HepG2 (cell line): ENCODE measurements around the gene MEIOB. TPM values are rescaled to one million over a fixed set of nuclear protein-coding genes. Genes with fewer than 3 reads are reported as not detected.
A peak's percentile ranks its signal among the peaks of the same experiment; 100 is the strongest.

Experiments
- AKAP8 ChIP-seq: sonication (generic); formaldehyde crosslinking; IDR thresholded peaks from 2 replicates; pipeline ENCODE4 v1.5.1; 2020; ENCODE audit warnings: mild to moderate bottlenecking, missing genetic modification reagents
- ELF3 ChIP-seq: IDR thresholded peaks from 2 replicates; pipeline ENCODE4 v1.6.1; 2016; ENCODE audit warnings: missing genetic modification reagents, missing compliant biosample characterization
- FOXO1 ChIP-seq: sonication (generic); formaldehyde crosslinking; IDR thresholded peaks from 2 replicates; pipeline ENCODE4 v1.4.0; 2020; ENCODE audit warnings: missing genetic modification reagents
- KLF16 ChIP-seq, 2 experiments: sonication (generic) in 1 of 2; formaldehyde crosslinking in 1 of 2; IDR thresholded peaks; 2 replicates each; pipeline versions ENCODE4 v1.6.1 to v1.8.0; 2016 to 2023; ENCODE audit warnings: missing genetic modification reagents in 2 of 2, missing compliant biosample characterization in 1 of 2
- MTF1 ChIP-seq: sonication (generic); formaldehyde crosslinking; IDR thresholded peaks from 2 replicates; pipeline ENCODE4 v1.5.0; 2020; ENCODE audit warnings: missing genetic modification reagents
- MXI1 ChIP-seq: IDR thresholded peaks from 3 replicates; pipeline ENCODE4 v1.6.1; 2012; ENCODE audit warnings: low read depth, low read length, inconsistent platforms, borderline replicate concordance
- ZKSCAN5 ChIP-seq: sonication (generic); formaldehyde crosslinking; IDR thresholded peaks from 2 replicates; pipeline ENCODE4 v1.5.1; 2020; ENCODE audit warnings: mild to moderate bottlenecking, missing genetic modification reagents
- ZNF101 ChIP-seq: sonication (generic); formaldehyde crosslinking; IDR thresholded peaks from 2 replicates; pipeline ENCODE4 v1.4.0; 2020; ENCODE audit warnings: mild to moderate bottlenecking, low read depth, missing genetic modification reagents, borderline replicate concordance
- ZNF326 ChIP-seq: sonication (generic); formaldehyde crosslinking; IDR thresholded peaks from 2 replicates; pipeline ENCODE4 v1.4.0; 2020; ENCODE audit warnings: missing genetic modification reagents, borderline replicate concordance
- ZNF343 ChIP-seq: sonication (generic); formaldehyde crosslinking; IDR thresholded peaks from 2 replicates; pipeline ENCODE4 v1.4.0; 2020; ENCODE audit warnings: mild to moderate bottlenecking, missing genetic modification reagents
- ZNF792 ChIP-seq: IDR thresholded peaks from 2 replicates; pipeline ENCODE4 v1.6.1; 2016
- ZNF879 ChIP-seq: sonication (generic); formaldehyde crosslinking; IDR thresholded peaks from 2 replicates; pipeline ENCODE4 v1.8.1; 2023; ENCODE audit warnings: missing genetic modification reagents
- polyA plus RNA-seq, 8 experiments: library from polyadenylated mRNA; depleted of rRNA in 3 of 8; stranded (reverse) in 7 of 8; unstranded in 1 of 8; fragments of >200 nt; fragmentation: Illumina TruSeq in 4 of 8; extraction: Trizol in 4 of 8; gene quantifications; 2 replicates each; pipeline versions ENCODE4 v1.2.1 to v1.2.3, GENCODE V29; 2011 to 2016; ENCODE audit warnings: low read depth in 4 of 8, missing spikeins in 1 of 8, mixed read lengths in 1 of 8; ENCODE audit not compliant: insufficient read depth in 1 of 8
- total RNA-seq, 5 experiments: library from RNA; depleted of rRNA; stranded (reverse); fragments of >200 nt; fragmentation: Illumina TruSeq; extraction: Trizol; gene quantifications; 2 replicates each; pipeline ENCODE4 v1.2.3, GENCODE V29; 2016; ENCODE audit warnings: low read depth in 1 of 5
- TF ChIP-seq, protein P1 (sequence below): sonication (generic); formaldehyde crosslinking; IDR thresholded peaks from 2 replicates; pipeline ENCODE4 v1.8.0; 2022; ENCODE audit warnings: missing genetic modification reagents, mild to moderate bottlenecking, inconsistent platforms, borderline replicate concordance
- TF ChIP-seq, protein P2 (sequence below): sonication (generic); formaldehyde crosslinking; conservative IDR thresholded peaks from 2 replicates; pipeline ENCODE4 v1.4.0; 2020; ENCODE audit warnings: missing genetic modification reagents
- TF ChIP-seq, protein P3 (sequence below): sonication (generic); formaldehyde crosslinking; IDR thresholded peaks from 2 replicates; pipeline ENCODE4; 2020; ENCODE audit warnings: missing genetic modification reagents, mild to moderate bottlenecking, borderline replicate concordance
- TF ChIP-seq, protein P4 (sequence below): IDR thresholded peaks from 2 replicates; pipeline ENCODE4 v1.6.1; 2016; ENCODE audit warnings: missing compliant biosample characterization, missing genetic modification reagents, borderline replicate concordance
- TF ChIP-seq, protein P5 (sequence below): sonication (generic); formaldehyde crosslinking; IDR thresholded peaks from 2 replicates; pipeline ENCODE4 v1.4.0; 2020; ENCODE audit warnings: mild to moderate bottlenecking, missing genetic modification reagents, borderline replicate concordance

MEIOB gene
- total and polyA plus RNA-seq, 2 of the 13 experiments (the other 11 are each of a cell fraction or from before 2014, with no cell fraction given), result 0.17 TPM; not detected in 1

DNA sequence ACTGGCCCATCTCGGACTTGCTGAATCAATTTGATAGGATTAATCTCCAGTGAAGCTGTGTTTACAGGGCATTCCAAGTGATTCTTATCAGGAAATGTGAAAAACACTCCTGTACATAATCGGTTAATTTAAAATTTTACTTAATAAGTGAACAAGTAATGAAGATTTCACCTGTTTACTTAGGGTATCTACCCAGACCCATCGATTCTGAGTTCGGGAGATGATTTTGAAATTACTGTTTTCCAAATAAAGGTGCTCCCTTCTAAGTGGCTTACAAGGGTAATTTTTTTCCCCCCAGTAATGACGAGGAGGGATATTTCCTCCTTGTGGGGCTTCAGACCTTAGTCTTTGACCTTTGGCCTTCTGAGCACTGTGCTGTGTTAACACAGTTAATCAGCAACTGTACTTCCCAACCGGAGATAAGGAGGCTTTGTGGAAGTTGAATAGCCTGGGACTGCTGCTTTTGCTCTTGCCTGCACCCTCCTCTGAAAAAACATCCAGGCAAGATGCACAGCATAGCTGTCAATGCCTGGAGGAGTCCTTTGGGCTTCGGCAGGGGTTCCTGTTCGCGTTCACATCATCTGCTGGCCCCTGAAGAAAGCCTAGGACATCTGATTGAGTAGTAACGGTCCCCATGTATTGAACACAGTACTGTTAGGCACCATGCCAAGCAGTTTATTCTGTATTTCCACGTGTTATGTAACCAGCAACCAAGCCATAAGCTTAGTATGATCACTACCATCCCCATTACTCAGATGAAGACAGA is 43.1 kb downstream of the MEIOB start (continued):
- TF ChIP-seq MTF1 (CRISPR knock-in tag), result no peak
- TF ChIP-seq KLF16 (CRISPR knock-in tag; IDR thresholded peaks at IDR 0.05), result no peak
- TF ChIP-seq, protein P1, sequence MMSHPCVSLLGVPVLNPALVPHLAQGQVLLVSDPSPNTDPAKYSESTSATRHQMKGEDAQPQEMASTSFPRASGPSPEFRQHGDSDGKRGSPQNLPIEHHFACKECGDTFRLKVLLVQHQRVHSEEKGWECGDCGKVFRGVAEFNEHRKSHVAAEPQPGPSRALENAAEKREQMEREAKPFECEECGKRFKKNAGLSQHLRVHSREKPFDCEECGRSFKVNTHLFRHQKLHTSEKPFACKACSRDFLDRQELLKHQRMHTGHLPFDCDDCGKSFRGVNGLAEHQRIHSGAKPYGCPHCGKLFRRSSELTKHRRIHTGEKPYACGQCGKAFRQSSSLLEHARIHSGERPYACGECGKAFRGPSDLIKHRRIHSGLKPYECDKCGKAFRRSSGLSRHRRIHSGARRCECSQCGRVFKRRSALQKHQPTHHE (CRISPR knock-in tag), result no peak
- no peak for TF ChIP-seq ZNF879
- no peak for TF ChIP-seq AKAP8
- TF ChIP-seq MXI1, result no peak; the same call in 2 of the 3 replicates
- TF ChIP-seq, protein P2, sequence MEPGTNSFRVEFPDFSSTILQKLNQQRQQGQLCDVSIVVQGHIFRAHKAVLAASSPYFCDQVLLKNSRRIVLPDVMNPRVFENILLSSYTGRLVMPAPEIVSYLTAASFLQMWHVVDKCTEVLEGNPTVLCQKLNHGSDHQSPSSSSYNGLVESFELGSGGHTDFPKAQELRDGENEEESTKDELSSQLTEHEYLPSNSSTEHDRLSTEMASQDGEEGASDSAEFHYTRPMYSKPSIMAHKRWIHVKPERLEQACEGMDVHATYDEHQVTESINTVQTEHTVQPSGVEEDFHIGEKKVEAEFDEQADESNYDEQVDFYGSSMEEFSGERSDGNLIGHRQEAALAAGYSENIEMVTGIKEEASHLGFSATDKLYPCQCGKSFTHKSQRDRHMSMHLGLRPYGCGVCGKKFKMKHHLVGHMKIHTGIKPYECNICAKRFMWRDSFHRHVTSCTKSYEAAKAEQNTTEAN (CRISPR knock-in tag), result 0 out of 2 replicates have a peak, but pooled peaks have one; percentile 46
- no peak for TF ChIP-seq ZKSCAN5 (CRISPR knock-in tag)
- TF ChIP-seq, protein P3, sequence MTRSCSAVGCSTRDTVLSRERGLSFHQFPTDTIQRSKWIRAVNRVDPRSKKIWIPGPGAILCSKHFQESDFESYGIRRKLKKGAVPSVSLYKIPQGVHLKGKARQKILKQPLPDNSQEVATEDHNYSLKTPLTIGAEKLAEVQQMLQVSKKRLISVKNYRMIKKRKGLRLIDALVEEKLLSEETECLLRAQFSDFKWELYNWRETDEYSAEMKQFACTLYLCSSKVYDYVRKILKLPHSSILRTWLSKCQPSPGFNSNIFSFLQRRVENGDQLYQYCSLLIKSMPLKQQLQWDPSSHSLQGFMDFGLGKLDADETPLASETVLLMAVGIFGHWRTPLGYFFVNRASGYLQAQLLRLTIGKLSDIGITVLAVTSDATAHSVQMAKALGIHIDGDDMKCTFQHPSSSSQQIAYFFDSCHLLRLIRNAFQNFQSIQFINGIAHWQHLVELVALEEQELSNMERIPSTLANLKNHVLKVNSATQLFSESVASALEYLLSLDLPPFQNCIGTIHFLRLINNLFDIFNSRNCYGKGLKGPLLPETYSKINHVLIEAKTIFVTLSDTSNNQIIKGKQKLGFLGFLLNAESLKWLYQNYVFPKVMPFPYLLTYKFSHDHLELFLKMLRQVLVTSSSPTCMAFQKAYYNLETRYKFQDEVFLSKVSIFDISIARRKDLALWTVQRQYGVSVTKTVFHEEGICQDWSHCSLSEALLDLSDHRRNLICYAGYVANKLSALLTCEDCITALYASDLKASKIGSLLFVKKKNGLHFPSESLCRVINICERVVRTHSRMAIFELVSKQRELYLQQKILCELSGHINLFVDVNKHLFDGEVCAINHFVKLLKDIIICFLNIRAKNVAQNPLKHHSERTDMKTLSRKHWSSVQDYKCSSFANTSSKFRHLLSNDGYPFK (CRISPR knock-in tag), result no peak
- TF ChIP-seq, protein P4, sequence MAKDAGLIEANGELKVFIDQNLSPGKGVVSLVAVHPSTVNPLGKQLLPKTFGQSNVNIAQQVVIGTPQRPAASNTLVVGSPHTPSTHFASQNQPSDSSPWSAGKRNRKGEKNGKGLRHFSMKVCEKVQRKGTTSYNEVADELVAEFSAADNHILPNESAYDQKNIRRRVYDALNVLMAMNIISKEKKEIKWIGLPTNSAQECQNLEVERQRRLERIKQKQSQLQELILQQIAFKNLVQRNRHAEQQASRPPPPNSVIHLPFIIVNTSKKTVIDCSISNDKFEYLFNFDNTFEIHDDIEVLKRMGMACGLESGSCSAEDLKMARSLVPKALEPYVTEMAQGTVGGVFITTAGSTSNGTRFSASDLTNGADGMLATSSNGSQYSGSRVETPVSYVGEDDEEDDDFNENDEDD (CRISPR knock-in tag), result no peak; the same call in 1 of the 2 replicates
- TF ChIP-seq, protein P5, sequence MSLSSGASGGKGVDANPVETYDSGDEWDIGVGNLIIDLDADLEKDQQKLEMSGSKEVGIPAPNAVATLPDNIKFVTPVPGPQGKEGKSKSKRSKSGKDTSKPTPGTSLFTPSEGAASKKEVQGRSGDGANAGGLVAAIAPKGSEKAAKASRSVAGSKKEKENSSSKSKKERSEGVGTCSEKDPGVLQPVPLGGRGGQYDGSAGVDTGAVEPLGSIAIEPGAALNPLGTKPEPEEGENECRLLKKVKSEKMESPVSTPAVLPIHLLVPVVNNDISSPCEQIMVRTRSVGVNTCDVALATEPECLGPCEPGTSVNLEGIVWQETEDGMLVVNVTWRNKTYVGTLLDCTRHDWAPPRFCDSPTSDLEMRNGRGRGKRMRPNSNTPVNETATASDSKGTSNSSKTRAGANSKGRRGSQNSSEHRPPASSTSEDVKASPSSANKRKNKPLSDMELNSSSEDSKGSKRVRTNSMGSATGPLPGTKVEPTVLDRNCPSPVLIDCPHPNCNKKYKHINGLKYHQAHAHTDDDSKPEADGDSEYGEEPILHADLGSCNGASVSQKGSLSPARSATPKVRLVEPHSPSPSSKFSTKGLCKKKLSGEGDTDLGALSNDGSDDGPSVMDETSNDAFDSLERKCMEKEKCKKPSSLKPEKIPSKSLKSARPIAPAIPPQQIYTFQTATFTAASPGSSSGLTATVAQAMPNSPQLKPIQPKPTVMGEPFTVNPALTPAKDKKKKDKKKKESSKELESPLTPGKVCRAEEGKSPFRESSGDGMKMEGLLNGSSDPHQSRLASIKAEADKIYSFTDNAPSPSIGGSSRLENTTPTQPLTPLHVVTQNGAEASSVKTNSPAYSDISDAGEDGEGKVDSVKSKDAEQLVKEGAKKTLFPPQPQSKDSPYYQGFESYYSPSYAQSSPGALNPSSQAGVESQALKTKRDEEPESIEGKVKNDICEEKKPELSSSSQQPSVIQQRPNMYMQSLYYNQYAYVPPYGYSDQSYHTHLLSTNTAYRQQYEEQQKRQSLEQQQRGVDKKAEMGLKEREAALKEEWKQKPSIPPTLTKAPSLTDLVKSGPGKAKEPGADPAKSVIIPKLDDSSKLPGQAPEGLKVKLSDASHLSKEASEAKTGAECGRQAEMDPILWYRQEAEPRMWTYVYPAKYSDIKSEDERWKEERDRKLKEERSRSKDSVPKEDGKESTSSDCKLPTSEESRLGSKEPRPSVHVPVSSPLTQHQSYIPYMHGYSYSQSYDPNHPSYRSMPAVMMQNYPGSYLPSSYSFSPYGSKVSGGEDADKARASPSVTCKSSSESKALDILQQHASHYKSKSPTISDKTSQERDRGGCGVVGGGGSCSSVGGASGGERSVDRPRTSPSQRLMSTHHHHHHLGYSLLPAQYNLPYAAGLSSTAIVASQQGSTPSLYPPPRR (CRISPR knock-in tag), result peak; percentile 76; the same call in 1 of the 2 replicates
- no peak for TF ChIP-seq ZNF326 (CRISPR knock-in tag)
- peak; percentile 54; the same call in 1 of the 2 replicates for TF ChIP-seq ZNF792 (CRISPR knock-in tag)
- no peak for TF ChIP-seq ZNF101 (CRISPR knock-in tag)
- peak; percentile 87 for TF ChIP-seq ELF3 (CRISPR knock-in tag)
- TF ChIP-seq FOXO1 (CRISPR knock-in tag), result peak; percentile 35; the same call in 1 of the 2 replicates
- peak; percentile 36; the same call in 1 of the 2 replicates for TF ChIP-seq ZNF343
